ENCODE measurements around the gene XPO6. TPM values are rescaled to one million over a fixed set of nuclear protein-coding genes. Genes with fewer than 3 reads are reported as not detected.

The XPO6 gene
- polyA plus RNA-seq, 1 experiment = 207 TPM

GRCh38 chr16:28189245-28189644 is 22.5 kb downstream of the XPO6 start:
- Histone ChIP-seq H3K27ac (ENCODE audit: low read depth, low read length) (peak overlapping the region; percentile 80), H3K27me3 (ENCODE audit: control insufficient read depth, insufficient read depth, low read length) (no peaks in the 10 kb centered on the region), H3K4me3 (ENCODE audit: low read depth, low read length) (no peak overlapping the region), H3K9me3 (ENCODE audit: control insufficient read depth, insufficient read depth, low read length) (no peaks in the 10 kb centered on the region)
- TF ChIP-seq CTCF (IDR thresholded peaks at IDR 0.05; ENCODE audit: low read depth, low read length) = no peak
- DNase-seq (ENCODE audit: low read depth, low spot score) = no peak
- ChIA-PET CTCF (interaction anchor here (0.8 kb wide), 1 partner anchor 10 kb away, joined by 3 read pairs; no protein-coding TSS in a partner anchor), POLR2A (interaction anchor here (0.6 kb wide), 1 partner anchor 97 kb away, joined by 3 read pairs; no protein-coding TSS in a partner anchor)

- CTCF ChIA-PET = interaction anchor here (0.8 kb wide), 1 partner anchor 9 kb away, joined by 3 read pairs; no protein-coding TSS in a partner anchor
- no peak overlapping the region for H3K4me3 ChIP-seq (ENCODE audit: low read depth, low read length)
- POLR2A ChIA-PET = interaction anchor here (0.6 to 1.2 kb wide), 2 partner anchors 25 to 96 kb away, joined by 3 read pairs; no protein-coding TSS in a partner anchor
Measured at GRCh38 chr16:28188085-28188916, 23.5 kb downstream of the XPO6 start.

GRCh38 chr16:28187595-28188004 is 24.2 kb downstream of the XPO6 start:
- DNase-seq (ENCODE audit: low read depth, low spot score) = no peak
- peak overlapping the region; percentile 66 for H3K27ac ChIP-seq (ENCODE audit: low read depth, low read length)
- H3K9me3 ChIP-seq (ENCODE audit: control insufficient read depth, insufficient read depth, low read length) = no peaks in the 10 kb centered on the region
- ChIA-PET CTCF (no interaction called here), POLR2A (interaction anchor here (1.2 kb wide), 1 partner anchor 25 kb away, joined by 3 read pairs; no protein-coding TSS in a partner anchor)
- H3K27me3 ChIP-seq (ENCODE audit: control insufficient read depth, insufficient read depth, low read length) = no peaks in the 10 kb centered on the region
- no peak for TF ChIP-seq CTCF (IDR thresholded peaks at IDR 0.05; ENCODE audit: low read depth, low read length)
- H3K4me3 ChIP-seq (ENCODE audit: low read depth, low read length) = no peak overlapping the region

More at GRCh38 chr16:28188085-28188916, 23.5 kb downstream of the XPO6 start:
- Histone ChIP-seq H3K27me3 (ENCODE audit: control insufficient read depth, insufficient read depth, low read length) (no peaks in the 10 kb centered on the region), H3K27ac (ENCODE audit: low read depth, low read length) (peak overlapping the region; percentile 80), H3K9me3 (ENCODE audit: control insufficient read depth, insufficient read depth, low read length) (no peaks in the 10 kb centered on the region)
- TF ChIP-seq CTCF (IDR thresholded peaks at IDR 0.05; ENCODE audit: low read depth, low read length) = no peak
- no peak for DNase-seq (ENCODE audit: low read depth, low spot score)

- POLR2A ChIA-PET = interaction anchor here (0.5 to 1.0 kb wide), 5 partner anchors 8 to 88 kb away, joined by 3 to 5 read pairs (median 3); no protein-coding TSS in a partner anchor
- CTCF ChIA-PET = no interaction called here
- TF ChIP-seq CTCF (IDR thresholded peaks at IDR 0.05; ENCODE audit: low read depth, low read length) = no peak
- no peak for DNase-seq (ENCODE audit: low read depth, low spot score)
- Histone ChIP-seq H3K27ac (ENCODE audit: low read depth, low read length) (peak overlapping the region; percentile 52), H3K4me3 (ENCODE audit: low read depth, low read length) (no peak overlapping the region), H3K27me3 (ENCODE audit: control insufficient read depth, insufficient read depth, low read length) (no peaks in the 10 kb centered on the region), H3K9me3 (ENCODE audit: control insufficient read depth, insufficient read depth, low read length) (no peaks in the 10 kb centered on the region)
Measured at GRCh38 chr16:28186752-28187151, 25.0 kb downstream of the XPO6 start.

- POLR2A ChIA-PET = no interaction called here
- Histone ChIP-seq H3K27me3 (ENCODE audit: control insufficient read depth, insufficient read depth, low read length) (no peaks in the 10 kb centered on the region), H3K4me3 (ENCODE audit: low read depth, low read length) (no peak overlapping the region), H3K27ac (ENCODE audit: low read depth, low read length) (no peak overlapping the region), H3K9me3 (ENCODE audit: control insufficient read depth, insufficient read depth, low read length) (no peaks in the 10 kb centered on the region)
- CTCF ChIA-PET = no interaction called here
- TF ChIP-seq CTCF (IDR thresholded peaks at IDR 0.05; ENCODE audit: low read depth, low read length) = no peak
- no peak for DNase-seq (ENCODE audit: low read depth, low spot score)
Measured at GRCh38 chr16:28185696-28186095, 26.1 kb downstream of the XPO6 start.
